Naive thymus-derived CD4-positive, alpha-beta T cell (primary cell): ENCODE results near the gene DSCAM. TPM values are rescaled to one million over a fixed set of nuclear protein-coding genes. Genes with fewer than 3 reads are reported as not detected.
"Not testable (repeated sequence)": the region's sequence is repeated elsewhere in the genome, so short reads cannot be mapped to it uniquely, and the experiment has no call there.

Experiments
- ATAC-seq: fragments of 150-1000 bp; cut with Tn5 transposase; 2 replicates; pipeline ENCODE4 v1.10.0; 2021; ENCODE audit warnings: mild to moderate bottlenecking, moderate library complexity
- CTCF ChIA-PET: fragments of 350-600 bp; sonication (Branson Sonifier 250); formaldehyde crosslinking; loops from one replicate; lab custom pipeline; 2021; ENCODE audit warnings: antibody characterized with exemption; lab: Charles Lee
- POLR2A ChIA-PET: fragments of 350-600 bp; sonication (Branson Sonifier 250); formaldehyde crosslinking; loops from one replicate; lab custom pipeline; 2021; ENCODE audit warnings: antibody characterized with exemption, inconsistent platforms; lab: Charles Lee
- DNase-seq, 9 donors: peaks; one replicate each; pipeline versions ENCODE4 v3.0.0 to v3.0.0-alpha.2; 2020 to 2022; ENCODE audit warnings: mixed read lengths in 1 of 9
- H3K27ac ChIP-seq: one replicate; pipeline ENCODE4 v1.7.0; 2013; ENCODE audit warnings: mild to moderate bottlenecking, low read depth, low read length, moderate library complexity
- H3K27me3 ChIP-seq, 2 donors: one replicate each; pipeline ENCODE4 v1.7.0; 2013; ENCODE audit warnings: low read length in 2 of 2, mild to moderate bottlenecking in 2 of 2, moderate library complexity in 2 of 2; ENCODE audit not compliant: control insufficient read depth in 2 of 2, insufficient read depth in 2 of 2
- H3K36me3 ChIP-seq, 3 experiments: 1 replicate in 2 of 3; 2 replicates in 1 of 3; pipeline ENCODE4 v1.7.0; 2013; ENCODE audit warnings: low read length in 3 of 3, mild to moderate bottlenecking in 3 of 3, moderate library complexity in 1 of 3; ENCODE audit not compliant: insufficient read depth in 3 of 3, control insufficient read depth in 2 of 3
- H3K4me1 ChIP-seq, 2 donors: one replicate each; pipeline ENCODE4 v1.7.0; 2013; ENCODE audit warnings: low read length in 2 of 2, mild to moderate bottlenecking in 2 of 2, moderate library complexity in 1 of 2; ENCODE audit not compliant: control insufficient read depth in 2 of 2, insufficient read depth in 2 of 2
- H3K4me3 ChIP-seq: 2 replicates; pipeline ENCODE4 v1.7.0; 2013; ENCODE audit warnings: mild to moderate bottlenecking, low read length
- H3K9me3 ChIP-seq, 3 experiments: 1 replicate in 2 of 3; 2 replicates in 1 of 3; pipeline ENCODE4 v1.7.0; 2013; ENCODE audit warnings: low read length in 3 of 3; ENCODE audit not compliant: control insufficient read depth in 2 of 3
- H3K27ac Mint-ChIP-seq, 9 donors: one replicate each; pipeline ENCODE4 v1.8.0; 2020 to 2022; ENCODE audit warnings: mixed read lengths in 9 of 9, mild to moderate bottlenecking in 8 of 9, moderate library complexity in 5 of 9, inconsistent platforms in 2 of 9
- H3K27me3 Mint-ChIP-seq, 5 donors: one replicate each; pipeline ENCODE4 v1.8.0; 2021 to 2022; ENCODE audit warnings: mixed read lengths in 5 of 5, mild to moderate bottlenecking in 1 of 5
- H3K36me3 Mint-ChIP-seq, 5 donors: one replicate each; pipeline ENCODE4 v1.8.0; 2020 to 2022; ENCODE audit warnings: mixed read lengths in 5 of 5, mild to moderate bottlenecking in 3 of 5, inconsistent platforms in 1 of 5
- H3K4me1 Mint-ChIP-seq, 7 donors: one replicate each; pipeline ENCODE4 v1.8.0; 2020 to 2022; ENCODE audit warnings: mixed read lengths in 7 of 7, mild to moderate bottlenecking in 3 of 7, inconsistent platforms in 1 of 7
- H3K4me3 Mint-ChIP-seq, 10 donors: one replicate each; pipeline ENCODE4 v1.8.0; 2020 to 2022; ENCODE audit warnings: mild to moderate bottlenecking in 10 of 10, mixed read lengths in 10 of 10, moderate library complexity in 6 of 10, inconsistent platforms in 2 of 10
- H3K9me3 Mint-ChIP-seq, 11 donors: one replicate each; pipeline ENCODE4 v1.8.0; 2020 to 2022; ENCODE audit warnings: mixed read lengths in 11 of 11, mild to moderate bottlenecking in 4 of 11, inconsistent platforms in 1 of 11, moderate library complexity in 1 of 11
- intact Hi-C, 2 donors: fragments of 100-400 bp; cut with micrococcal nuclease; formaldehyde crosslinking; loops; one replicate each; pipeline ENCODE4 v1.15.1; 2023
- polyA plus RNA-seq, 2 donors: library from polyadenylated mRNA; unstranded; fragments of 300-500 nt; fragmentation: Illumina TruSeq; gene quantifications; one replicate each; pipeline ENCODE4 v1.2.3, GENCODE V29; 2021
- total RNA-seq, 6 experiments: library from RNA in 5 of 6; stranded (reverse) in 5 of 6; gene quantifications; 1 replicate in 5 of 6; 2 replicates in 1 of 6; pipeline ENCODE4 v1.2.3 and lab custom pipeline; 2021 to 2026

The DSCAM gene
- total and polyA plus RNA-seq, 7 experiments from 2014 or later = not detected

DNA sequence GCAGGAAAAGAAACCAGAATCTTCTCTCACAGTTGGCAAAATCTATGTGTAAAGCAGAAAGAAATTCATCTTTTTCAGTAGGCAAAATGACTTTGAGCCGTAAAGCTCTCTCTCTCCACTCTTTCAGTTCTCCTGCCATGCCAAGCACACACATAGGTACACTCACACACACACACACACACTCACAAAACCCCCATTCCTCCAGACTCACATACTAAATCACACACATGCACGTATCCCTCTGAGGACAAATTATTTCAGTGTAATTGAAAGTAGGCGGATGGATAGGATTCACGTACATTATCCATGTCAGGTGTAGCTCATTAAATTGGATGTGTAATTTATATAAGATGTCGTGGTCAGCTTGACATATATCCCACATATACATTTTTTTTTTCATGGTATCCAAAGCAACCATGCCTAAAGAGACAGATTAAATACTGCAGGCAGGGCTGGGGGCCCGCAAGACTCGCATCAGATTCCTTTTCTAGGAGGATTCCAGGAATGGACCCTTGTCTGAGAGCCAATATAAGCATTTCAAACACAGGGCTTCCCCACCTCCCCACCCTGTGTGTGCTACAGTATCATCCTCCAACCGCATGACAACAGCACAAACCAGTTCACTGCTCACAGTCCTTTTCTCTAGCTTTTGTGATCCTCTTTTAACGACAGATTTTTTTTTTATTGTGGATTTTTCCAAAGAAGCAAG is 658.9 kb downstream of the DSCAM start:
- POLR2A ChIA-PET = no interaction called here
- Histone ChIP-seq H3K27me3 (no peaks in the 10 kb centered on the region), H3K4me3 (no peak overlapping the region), H3K27ac (no peak overlapping the region), H3K36me3 (no peaks in the 10 kb centered on the region), H3K4me1 (no peaks in the 10 kb centered on the region), H3K9me3 (no peaks in the 10 kb centered on the region)
- Mint-ChIP-seq H3K36me3 (no peaks in the 10 kb centered on the region), H3K9me3 (peaks cover 0 to 17% (median 3%) of the 10 kb centered on the region in 11 donors), H3K27me3 (no peaks in the 10 kb centered on the region), H3K4me1 (no peaks in the 10 kb centered on the region), H3K4me3 (no peak overlapping the region), H3K27ac (no peak overlapping the region)
- intact Hi-C loops = no loop called here
- ATAC-seq (no peak), DNase-seq (no peak)
- CTCF ChIA-PET = no interaction called here

DNA sequence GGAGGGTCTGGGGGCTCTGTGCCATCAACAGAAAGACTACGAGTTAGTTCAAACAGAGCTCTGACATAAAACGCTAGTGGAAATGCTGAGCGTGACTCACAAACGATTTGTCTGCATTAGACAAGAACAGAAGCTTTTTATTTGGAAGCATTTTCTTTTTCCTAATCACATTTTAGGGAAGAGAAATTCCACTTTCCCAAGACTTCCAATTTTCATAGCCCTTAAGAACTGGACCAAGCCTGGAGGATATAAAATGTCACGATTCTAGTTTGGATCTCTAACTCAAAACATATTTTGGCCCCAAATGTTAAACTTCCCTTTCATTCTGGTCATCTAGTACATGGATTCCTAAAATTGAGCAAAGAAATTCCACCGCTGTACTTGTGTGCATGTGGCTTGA is 659.7 kb downstream of the DSCAM start:
- H3K36me3 ChIP-seq = no peaks in the 10 kb centered on the region
- POLR2A ChIA-PET = no interaction called here
- Mint-ChIP-seq H3K4me3 (no peak overlapping the region), H3K9me3 (peaks cover 0 to 17% (median 2%) of the 10 kb centered on the region in 11 donors), H3K27me3 (no peaks in the 10 kb centered on the region), H3K27ac (no peak overlapping the region), H3K36me3 (peaks cover 0 to 1% (median 0%) of the 10 kb centered on the region in 5 donors), H3K4me1 (no peaks in the 10 kb centered on the region)
- intact Hi-C loops = no loop called here
- no peaks in the 10 kb centered on the region for H3K27me3 ChIP-seq
- no peak overlapping the region for H3K4me3 ChIP-seq
- DNase-seq = no peak
- no peaks in the 10 kb centered on the region for H3K9me3 ChIP-seq
- no peaks in the 10 kb centered on the region for H3K4me1 ChIP-seq
- CTCF ChIA-PET = no interaction called here
- H3K27ac ChIP-seq = no peak overlapping the region
- ATAC-seq = no peak

DNA sequence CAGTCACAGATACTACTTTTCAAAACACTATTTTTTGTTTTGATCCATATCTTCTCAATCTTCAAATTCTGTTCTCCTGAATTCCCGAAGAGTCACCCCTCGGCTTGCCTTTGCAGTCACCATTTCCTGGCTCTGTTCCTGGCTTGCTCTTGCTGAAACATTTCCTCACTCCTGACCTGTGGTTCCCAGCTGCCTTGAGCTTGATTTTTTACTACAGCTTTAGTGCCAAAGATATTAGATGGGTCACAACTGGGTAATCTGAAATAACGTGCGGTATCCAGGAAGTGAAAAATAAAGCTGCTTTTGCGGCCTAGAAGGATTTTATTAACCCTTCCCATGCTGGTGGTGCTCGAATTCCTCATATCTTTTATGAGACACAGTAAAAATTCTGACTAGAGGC is 660.9 kb downstream of the DSCAM start:
- Mint-ChIP-seq H3K4me3 (no peak overlapping the region), H3K27me3 (peaks cover 0 to 2% (median 0%) of the 10 kb centered on the region in 5 donors), H3K36me3 (peaks cover 0 to 8% (median 0%) of the 10 kb centered on the region in 5 donors), H3K9me3 (peaks cover 4 to 28% (median 9%) of the 10 kb centered on the region in 11 donors), H3K27ac (no peak overlapping the region), H3K4me1 (peaks cover 0 to 5% (median 0%) of the 10 kb centered on the region in 7 donors)
- Histone ChIP-seq H3K4me3 (no peak overlapping the region), H3K27me3 (no peaks in the 10 kb centered on the region), H3K9me3 (no peaks in the 10 kb centered on the region), H3K4me1 (no peaks in the 10 kb centered on the region), H3K36me3 (no peaks in the 10 kb centered on the region), H3K27ac (no peak overlapping the region)
- intact Hi-C loops = no loop called here
- CTCF ChIA-PET = no interaction called here
- no peak for ATAC-seq
- POLR2A ChIA-PET = no interaction called here
- DNase-seq = no peak

DNA sequence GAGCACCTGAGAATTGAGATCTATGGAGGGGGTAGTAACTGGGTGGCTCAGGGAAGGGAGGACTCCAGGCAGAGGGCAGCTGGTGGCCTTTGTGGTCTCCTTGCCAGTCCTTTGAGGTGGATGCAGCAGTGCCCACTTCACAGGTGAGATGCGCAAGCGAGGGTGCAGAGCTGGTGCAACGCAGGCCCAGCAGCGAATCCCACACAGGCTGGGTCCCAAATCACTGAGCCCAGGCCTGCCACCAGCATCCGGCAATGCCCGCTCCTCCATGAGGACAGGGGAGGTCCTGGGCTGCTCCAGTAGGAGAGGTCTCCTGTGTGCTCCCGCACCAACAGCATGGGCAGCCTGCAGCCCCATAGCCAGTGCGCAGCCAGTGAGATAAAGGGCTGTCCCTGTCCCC is 661.8 kb downstream of the DSCAM start:
- no peak overlapping the region for H3K27ac ChIP-seq
- no peak overlapping the region for H3K4me3 ChIP-seq
- H3K36me3 ChIP-seq = no peaks in the 10 kb centered on the region
- no peak for DNase-seq
- Mint-ChIP-seq H3K9me3 (peaks cover 4 to 30% (median 11%) of the 10 kb centered on the region in 11 donors), H3K4me3 (no peak overlapping the region), H3K27me3 (peaks cover 0 to 4% (median 0%) of the 10 kb centered on the region in 5 donors), H3K4me1 (peaks cover 0 to 5% (median 0%) of the 10 kb centered on the region in 7 donors), H3K27ac (no peak overlapping the region), H3K36me3 (peaks cover 0 to 8% (median 0%) of the 10 kb centered on the region in 5 donors)
- no peaks in the 10 kb centered on the region for H3K4me1 ChIP-seq
- ChIA-PET POLR2A (no interaction called here), CTCF (no interaction called here)
- no peak for ATAC-seq
- intact Hi-C loops = no loop called here
- H3K9me3 ChIP-seq = no peaks in the 10 kb centered on the region
- H3K27me3 ChIP-seq = no peaks in the 10 kb centered on the region

DNA sequence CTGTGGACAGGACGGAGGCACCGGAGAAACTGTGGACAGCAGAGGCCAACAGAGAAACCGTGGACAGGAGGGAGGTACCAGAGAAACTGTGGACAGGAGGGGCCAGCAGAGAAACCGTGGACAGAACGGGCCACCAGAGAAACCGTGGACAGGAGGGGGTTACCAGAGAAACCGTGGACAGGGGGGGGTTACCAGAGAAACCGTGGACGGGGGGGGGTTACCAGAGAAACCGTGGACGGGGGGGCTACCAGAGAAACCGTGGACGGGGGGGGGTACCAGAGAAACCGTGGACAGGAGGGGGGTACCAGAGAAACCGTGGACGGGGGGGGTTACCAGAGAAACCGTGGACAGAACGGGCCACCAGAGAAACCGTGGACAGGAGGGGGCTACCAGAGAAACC is 664.5 kb downstream of the DSCAM start:
- H3K4me3 Mint-ChIP-seq, ATAC-seq, POLR2A ChIA-PET, H3K4me3 ChIP-seq, H3K36me3 Mint-ChIP-seq, H3K9me3 ChIP-seq, H3K27ac ChIP-seq, H3K27me3 ChIP-seq, H3K4me1 ChIP-seq, CTCF ChIA-PET, H3K4me1 Mint-ChIP-seq, H3K36me3 ChIP-seq, intact Hi-C loops, DNase-seq, H3K27me3 Mint-ChIP-seq: not testable (repeated sequence)
- peak overlapping the region in 1 of 9 donors; percentile 43 for H3K27ac Mint-ChIP-seq
- peaks cover 4 to 31% (median 9%) of the 10 kb centered on the region in 11 donors for H3K9me3 Mint-ChIP-seq

DNA sequence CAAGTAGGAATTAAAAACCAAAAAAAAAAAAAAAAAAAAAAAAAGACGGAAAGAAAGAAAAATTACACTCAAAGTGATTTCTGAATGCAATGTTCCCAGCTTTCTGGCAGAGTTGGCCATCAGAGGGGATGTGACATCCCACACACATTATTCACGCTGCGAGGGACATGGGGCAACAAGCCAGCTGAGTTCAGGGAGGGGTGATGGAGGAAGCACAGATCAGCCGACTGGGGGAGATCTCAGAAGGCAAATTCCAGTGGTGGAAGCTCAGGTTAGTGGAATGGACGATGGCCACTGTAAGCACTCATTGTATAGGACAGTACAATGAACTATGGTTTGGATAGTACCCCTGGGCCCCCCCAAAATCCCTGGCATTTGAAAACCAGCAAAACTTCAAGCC is 667.8 kb downstream of the DSCAM start:
- H3K27me3 Mint-ChIP-seq = peaks cover 0 to 14% (median 7%) of the 10 kb centered on the region in 5 donors
- peaks cover 0 to 5% (median 0%) of the 10 kb centered on the region in 7 donors for H3K4me1 Mint-ChIP-seq
- ChIA-PET CTCF (no interaction called here), POLR2A (no interaction called here)
- H3K9me3 Mint-ChIP-seq = peaks cover 4 to 21% (median 9%) of the 10 kb centered on the region in 11 donors
- Histone ChIP-seq H3K4me3 (no peak overlapping the region), H3K27me3 (no peaks in the 10 kb centered on the region), H3K36me3 (no peaks in the 10 kb centered on the region), H3K9me3 (no peaks in the 10 kb centered on the region), H3K4me1 (no peaks in the 10 kb centered on the region), H3K27ac (no peak overlapping the region)
- no peak overlapping the region for H3K4me3 Mint-ChIP-seq
- DNase-seq = no peak
- ATAC-seq = no peak
- intact Hi-C loops = no loop called here
- H3K36me3 Mint-ChIP-seq = peaks cover 0 to 8% (median 0%) of the 10 kb centered on the region in 5 donors
- no peak overlapping the region for H3K27ac Mint-ChIP-seq

DNA sequence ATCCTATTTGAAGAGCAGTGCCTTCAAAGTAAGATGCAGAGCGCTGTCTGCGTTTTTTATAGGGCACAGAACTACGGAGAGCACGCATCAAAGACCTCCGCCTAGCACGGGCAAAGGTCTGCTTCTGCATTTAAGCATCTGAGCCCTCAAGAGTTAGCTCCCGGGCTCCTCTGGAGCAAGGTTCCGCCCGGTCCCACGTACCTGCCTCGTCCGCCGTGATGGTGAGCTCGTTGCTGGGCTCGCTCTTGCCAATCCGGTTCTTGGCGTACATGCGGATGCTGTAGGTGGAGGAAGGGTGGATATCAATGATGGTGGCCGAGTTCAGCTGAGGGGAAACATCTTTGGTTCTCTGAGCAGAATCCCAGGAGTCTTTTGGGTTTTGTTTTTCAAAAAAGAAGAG is 668.2 kb downstream of the DSCAM start:
- POLR2A ChIA-PET = no interaction called here
- H3K4me1 ChIP-seq = no peaks in the 10 kb centered on the region
- H3K4me1 Mint-ChIP-seq = peaks cover 0 to 5% (median 0%) of the 10 kb centered on the region in 7 donors
- H3K36me3 Mint-ChIP-seq = peaks cover 0 to 8% (median 0%) of the 10 kb centered on the region in 5 donors
- no peaks in the 10 kb centered on the region for H3K36me3 ChIP-seq
- DNase-seq (no peak), ATAC-seq (no peak)
- intact Hi-C loops = no loop called here
- no peak overlapping the region for H3K27ac Mint-ChIP-seq
- peaks cover 0 to 14% (median 7%) of the 10 kb centered on the region in 5 donors for H3K27me3 Mint-ChIP-seq
- no peaks in the 10 kb centered on the region for H3K27me3 ChIP-seq
- CTCF ChIA-PET = no interaction called here
- H3K4me3 ChIP-seq = no peak overlapping the region
- no peak overlapping the region for H3K27ac ChIP-seq
- H3K4me3 Mint-ChIP-seq = no peak overlapping the region
- no peaks in the 10 kb centered on the region for H3K9me3 ChIP-seq
- H3K9me3 Mint-ChIP-seq = peaks cover 4 to 19% (median 9%) of the 10 kb centered on the region in 11 donors
